ENCODE measurements around the gene TAP1. TPM values are rescaled to one million over a fixed set of nuclear protein-coding genes. Genes with fewer than 3 reads are reported as not detected.
"Not testable (repeated sequence)": the region's sequence is repeated elsewhere in the genome, so short reads cannot be mapped to it uniquely, and the experiment has no call there.

Gene TAP1
- total RNA-seq, 8 experiments from 2014 or later, result 0.18 to 115 (median 12.6) TPM

DNA sequence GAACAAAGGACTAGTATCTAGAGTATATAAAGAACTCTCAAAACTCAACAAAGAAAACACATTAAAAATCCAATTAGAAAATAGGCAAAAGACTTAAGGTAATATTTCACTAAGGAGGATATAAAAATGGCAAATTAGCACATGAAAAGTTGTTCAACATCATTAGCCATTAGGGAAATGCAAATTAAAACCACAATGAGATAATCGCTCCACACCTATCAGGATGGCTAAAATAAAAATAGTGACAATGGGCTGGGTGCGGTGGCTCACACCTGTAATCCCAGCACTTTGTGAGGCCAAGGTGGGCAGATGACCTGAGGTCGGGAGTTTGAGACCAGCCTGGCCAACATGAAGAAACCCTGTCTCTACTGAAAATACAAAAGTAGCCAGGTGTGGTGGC, 27.5 kb upstream of the TAP1 start:
- H3K4me1 ChIP-seq (replicated peaks in 1 of 2); ATAC-seq (replicated peaks in 6 of 8); H3K27ac ChIP-seq; H3K4me3 ChIP-seq: not testable (repeated sequence)
- 48 to 100% (median 81%) methylated on average over 1 to 3 of the region's 3 CpGs; no CpG with 5 or more reads in 2 of the 10 experiments for WGBS, 10 experiments
- in situ Hi-C loops (cut with MboI; ENCODE audit: low pct_unique_long_range_greater_than_20kb in 2 of 9, low sequenced_read_pairs in 9 of 9, unreplicated experiment in 9 of 9), result loop anchor here in 6 of 9 experiments (10.0 to 25.0 kb wide), 3 partner anchors 64 to 106 kb away; partner anchors contain the start of genes HLA-DMA (in 1 of the 6) and HLA-DMB (in 1 of the 6)

DNA sequence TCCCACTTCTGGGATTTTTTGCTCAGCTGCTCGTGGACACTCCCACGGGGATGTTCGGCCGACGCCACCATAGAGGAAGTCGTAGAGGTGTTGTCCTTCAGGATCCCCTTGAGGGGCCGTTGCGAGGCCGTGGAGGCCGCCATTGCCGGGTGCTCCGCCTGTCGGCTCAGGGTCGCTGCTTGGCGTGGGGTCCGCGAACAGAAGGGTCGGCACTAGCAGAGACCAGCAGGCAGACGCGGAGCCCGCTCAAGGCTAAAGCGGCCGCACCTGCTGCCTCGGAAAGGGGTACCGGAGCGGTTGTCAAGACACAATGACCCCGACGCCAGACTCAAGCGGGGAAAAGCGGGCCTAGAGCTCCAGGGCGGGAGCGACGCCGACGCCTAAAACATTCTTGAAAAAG, 26.2 kb upstream of the TAP1 start:
- H3K4me3 ChIP-seq, result no peak overlapping the region
- 20 to 93% (median 90%) methylated on average over 1 to 21 of the region's 35 CpGs; no CpG with 5 or more reads in 3 of the 10 experiments for WGBS, 10 experiments
- no peaks in the 10 kb centered on the region for H3K4me1 ChIP-seq (replicated peaks in 1 of 2)
- in situ Hi-C loops (cut with MboI; ENCODE audit: low pct_unique_long_range_greater_than_20kb in 2 of 9, low sequenced_read_pairs in 9 of 9, unreplicated experiment in 9 of 9), result loop anchor here in 6 of 9 experiments (10.0 to 25.0 kb wide), 3 partner anchors 65 to 108 kb away; partner anchors contain the start of genes HLA-DMA (in 1 of the 6) and HLA-DMB (in 1 of the 6)
- no peak overlapping the region for H3K27ac ChIP-seq
- no peak for ATAC-seq (replicated peaks in 6 of 8)

DNA sequence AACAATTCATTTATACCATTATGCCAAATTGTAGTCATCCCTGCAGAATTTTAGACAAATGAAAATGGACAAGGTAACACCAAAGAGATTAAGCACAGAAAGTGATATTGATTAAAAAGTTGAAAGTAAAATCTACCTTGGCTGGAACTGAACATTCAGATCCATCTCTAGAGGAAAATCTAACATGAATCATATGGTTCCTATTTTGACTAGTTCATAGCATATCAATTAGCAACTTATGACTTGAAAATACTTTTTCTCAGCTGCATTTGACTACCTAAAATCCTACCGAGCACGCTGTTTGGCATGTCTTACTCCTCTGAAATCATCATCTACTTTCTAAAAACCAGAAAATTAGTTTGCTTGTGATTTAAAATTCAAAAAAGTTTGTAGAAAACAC, 23.1 kb upstream of the TAP1 start:
- in situ Hi-C loops (cut with MboI; ENCODE audit: low pct_unique_long_range_greater_than_20kb in 2 of 9, low sequenced_read_pairs in 9 of 9, unreplicated experiment in 9 of 9), result loop anchor here in 4 of 9 experiments (25.0 kb wide), 1 partner anchor 111 kb away; no protein-coding TSS in a partner anchor
- no peaks in the 10 kb centered on the region for H3K4me1 ChIP-seq (replicated peaks in 1 of 2)
- ATAC-seq (replicated peaks in 6 of 8), result no peak
- no peak overlapping the region for H3K4me3 ChIP-seq
- no peak overlapping the region for H3K27ac ChIP-seq
- WGBS, 10 experiments, result 43 to 100% (median 86%) methylated on average over 1 to 2 of the region's 2 CpGs; no CpG with 5 or more reads in 2 of the 10 experiments

DNA sequence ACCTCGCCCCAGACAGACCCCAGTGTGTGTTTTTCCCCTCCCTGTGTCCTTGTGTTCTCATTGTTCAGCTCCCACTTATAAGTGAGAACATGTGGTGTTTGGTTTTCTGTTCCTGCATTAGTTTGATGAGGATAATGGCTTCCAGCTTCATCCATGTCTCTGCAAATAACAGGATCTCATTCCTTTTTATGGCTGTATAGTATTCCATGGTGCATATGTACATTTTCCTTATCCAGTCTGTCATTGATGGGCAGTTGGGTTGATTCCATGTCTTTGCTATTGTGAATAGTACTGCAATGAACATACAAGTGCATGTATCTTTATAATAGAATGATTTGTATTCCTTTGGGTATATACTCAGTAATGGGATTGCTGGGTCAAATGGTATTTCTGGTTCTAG, 20.4 kb upstream of the TAP1 start:
- WGBS, 10 experiments, result 0 to 60% (median 15%) methylated on average over 1 of the region's 1 CpG; no CpG with 5 or more reads in 6 of the 10 experiments
- H3K4me3 ChIP-seq; ATAC-seq (replicated peaks in 6 of 8); H3K27ac ChIP-seq; H3K4me1 ChIP-seq (replicated peaks in 1 of 2); in situ Hi-C loops (cut with MboI; ENCODE audit: low pct_unique_long_range_greater_than_20kb in 2 of 9, low sequenced_read_pairs in 9 of 9, unreplicated experiment in 9 of 9): not testable (repeated sequence)

DNA sequence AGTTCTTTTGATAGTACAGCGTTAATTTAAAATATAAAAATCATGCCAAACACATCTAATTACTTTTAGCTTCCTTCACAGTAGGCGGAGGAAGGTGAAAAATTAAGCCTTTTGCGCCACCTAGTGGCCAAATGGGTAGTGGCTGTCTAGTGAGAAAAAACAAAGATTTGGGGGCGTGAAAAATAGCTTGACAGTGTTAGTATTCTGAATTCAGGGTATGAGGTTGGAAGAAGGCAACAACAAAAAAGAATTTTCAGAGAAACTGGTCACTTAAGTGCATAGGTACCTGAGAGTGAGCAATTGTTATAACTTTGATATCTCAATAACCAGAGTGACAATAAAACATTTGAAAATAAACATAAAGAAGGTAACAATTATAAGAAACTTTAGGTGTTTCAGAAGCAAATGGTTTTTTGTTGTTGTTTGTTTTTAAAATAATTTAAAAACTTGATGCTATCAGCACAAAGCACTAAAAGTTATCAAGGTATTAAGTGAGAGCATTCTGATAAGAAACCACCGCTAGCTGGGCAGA, 14.8 kb upstream of the TAP1 start:
- peak; percentile 38 to 92 (median 58) for ATAC-seq (replicated peaks in 6 of 8)
- in situ Hi-C loops (cut with MboI; ENCODE audit: low pct_unique_long_range_greater_than_20kb in 2 of 9, low sequenced_read_pairs in 9 of 9, unreplicated experiment in 9 of 9), result no loop called here
- H3K4me3 ChIP-seq, result no peak overlapping the region
- no peaks in the 10 kb centered on the region for H3K4me1 ChIP-seq (replicated peaks in 1 of 2)
- no peak overlapping the region for H3K27ac ChIP-seq
- 0 to 33% (median 19%) methylated on average over 2 to 5 of the region's 5 CpGs for WGBS, 10 experiments

DNA sequence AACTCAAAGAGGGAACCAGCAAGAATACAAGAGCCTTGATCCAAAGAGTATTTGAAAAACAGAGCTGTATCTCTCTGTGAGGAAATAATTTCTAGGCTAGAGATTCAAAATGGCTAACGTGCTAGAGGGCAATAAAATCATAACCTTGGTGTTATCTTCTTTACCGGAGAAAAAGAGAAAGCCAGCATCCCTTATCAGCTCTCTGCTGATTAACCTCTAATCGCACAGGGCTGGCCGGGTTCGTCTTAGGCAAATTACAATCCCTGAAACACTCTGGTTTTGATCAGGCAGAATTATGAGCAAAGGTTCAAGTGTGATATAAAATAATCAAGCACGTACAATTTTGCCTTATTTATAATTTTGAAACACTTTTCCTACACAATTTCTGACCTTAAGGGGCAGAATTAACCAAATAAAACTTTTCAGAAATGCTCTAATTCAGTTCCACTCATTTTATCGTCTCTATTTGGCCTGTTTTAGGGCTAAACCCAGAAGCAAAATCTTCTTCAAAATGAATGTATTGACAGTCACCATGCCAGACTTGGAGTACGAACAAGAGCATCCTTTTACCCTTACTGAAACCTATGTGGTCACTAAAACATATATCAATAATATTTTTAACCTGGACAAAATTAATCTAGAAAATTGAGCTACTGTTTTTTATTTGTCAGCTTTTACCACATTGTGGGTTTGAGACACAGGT, 14.2 kb upstream of the TAP1 start:
- in situ Hi-C loops (cut with MboI; ENCODE audit: low pct_unique_long_range_greater_than_20kb in 2 of 9, low sequenced_read_pairs in 9 of 9, unreplicated experiment in 9 of 9), result no loop called here
- ATAC-seq (replicated peaks in 6 of 8), result peak in 2 of 8 experiments; percentile 29 to 32
- 33 to 65% (median 51%) methylated on average over 3 to 8 of the region's 8 CpGs for WGBS, 10 experiments

DNA sequence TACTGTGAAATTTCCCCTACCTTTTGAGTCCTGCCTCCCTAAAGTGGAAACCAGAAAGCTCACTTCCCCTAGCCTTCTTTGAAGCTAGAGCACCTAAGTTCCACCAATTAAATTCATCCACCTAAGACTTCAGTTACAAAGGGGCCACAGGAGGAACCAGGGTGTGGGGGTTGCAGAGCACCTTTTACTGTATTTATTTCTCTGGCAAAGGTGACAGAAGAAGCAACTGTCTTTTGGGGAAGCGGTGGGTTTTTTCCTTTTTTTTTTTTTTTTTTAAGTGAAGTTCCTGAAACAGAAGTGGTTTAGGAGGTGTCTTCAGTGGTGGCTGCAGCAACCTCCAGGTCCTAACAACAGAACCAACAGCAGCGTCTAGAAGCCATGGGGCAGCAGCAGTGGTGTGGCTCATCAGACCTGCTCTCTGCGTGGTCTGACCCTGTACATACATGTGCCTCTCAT, 13.5 kb upstream of the TAP1 start:
- no peak overlapping the region for H3K4me3 ChIP-seq
- H3K27ac ChIP-seq, result no peak overlapping the region
- WGBS, 10 experiments, result 40 to 69% (median 50%) methylated on average over 1 to 2 of the region's 3 CpGs; no CpG with 5 or more reads in 3 of the 10 experiments
- in situ Hi-C loops (cut with MboI; ENCODE audit: low pct_unique_long_range_greater_than_20kb in 2 of 9, low sequenced_read_pairs in 9 of 9, unreplicated experiment in 9 of 9), result no loop called here
- no peak for ATAC-seq (replicated peaks in 6 of 8)
- no peaks in the 10 kb centered on the region for H3K4me1 ChIP-seq (replicated peaks in 1 of 2)

More for the DNA sequence above, 14.2 kb upstream of the TAP1 start:
- no peak overlapping the region for H3K4me3 ChIP-seq
- H3K27ac ChIP-seq, result no peak overlapping the region
- H3K4me1 ChIP-seq (replicated peaks in 1 of 2), result no peaks in the 10 kb centered on the region

DNA sequence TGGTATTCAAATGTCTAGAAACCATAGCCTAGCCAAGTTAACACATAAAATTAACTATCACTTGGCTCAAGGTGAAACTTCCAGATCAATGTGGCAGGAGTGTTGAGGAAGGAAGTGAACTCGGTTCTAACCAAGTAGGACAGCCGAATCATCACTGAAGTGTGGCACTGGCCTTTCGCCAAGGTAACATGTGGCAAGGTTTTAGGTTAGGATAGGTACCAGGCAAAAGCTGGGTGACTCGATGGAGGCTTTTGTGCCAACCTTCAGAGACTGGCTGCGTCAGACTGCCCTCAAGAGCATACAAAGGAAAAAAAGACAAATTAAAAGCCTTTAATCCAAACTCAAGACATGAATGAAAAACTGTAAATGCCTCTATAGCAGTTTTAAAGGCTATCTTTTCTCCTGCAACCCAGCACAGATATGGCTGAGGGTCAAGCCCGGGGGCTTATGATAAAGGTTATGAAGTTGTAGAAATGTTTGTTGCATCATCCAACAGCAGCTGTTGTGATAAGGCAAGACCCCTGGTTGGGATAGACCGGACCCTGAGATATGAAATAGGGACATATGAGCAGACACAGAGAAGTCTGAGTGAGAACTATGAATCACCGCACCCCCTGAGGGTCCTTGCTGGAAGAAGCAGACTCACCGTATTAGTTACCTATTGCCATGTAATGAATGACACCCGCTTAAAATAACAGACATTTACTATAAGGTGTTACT, 12.4 kb upstream of the TAP1 start:
- no peaks in the 10 kb centered on the region for H3K4me1 ChIP-seq (replicated peaks in 1 of 2)
- ATAC-seq (replicated peaks in 6 of 8), result no peak
- WGBS, 10 experiments, result 23 to 84% (median 66%) methylated on average over 4 to 10 of the region's 10 CpGs; no CpG with 5 or more reads in 1 of the 10 experiments
- no peak overlapping the region for H3K27ac ChIP-seq
- in situ Hi-C loops (cut with MboI; ENCODE audit: low pct_unique_long_range_greater_than_20kb in 2 of 9, low sequenced_read_pairs in 9 of 9, unreplicated experiment in 9 of 9), result no loop called here
- H3K4me3 ChIP-seq, result no peak overlapping the region

DNA sequence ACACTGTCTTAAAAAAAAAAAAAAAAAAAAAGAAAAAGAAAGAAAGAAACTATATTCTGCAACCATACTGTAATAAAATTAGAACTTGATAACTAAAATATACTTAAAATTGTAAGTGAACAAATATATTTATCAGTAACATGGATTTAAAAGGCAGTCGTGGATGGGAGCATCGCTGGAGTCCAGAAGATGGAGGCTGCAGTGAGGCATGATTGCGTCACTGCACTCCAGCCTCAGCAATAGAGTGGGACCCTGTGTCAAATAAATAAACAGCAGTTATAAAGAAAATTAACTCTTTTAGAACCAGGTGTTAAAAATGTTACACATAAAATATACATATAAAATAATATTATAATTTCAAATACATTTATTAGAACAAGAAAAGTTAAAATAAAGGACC, 9.2 kb upstream of the TAP1 start:
- in situ Hi-C loops (cut with MboI; ENCODE audit: low pct_unique_long_range_greater_than_20kb in 2 of 9, low sequenced_read_pairs in 9 of 9, unreplicated experiment in 9 of 9), result no loop called here
- 53 to 100% (median 81%) methylated on average over 1 to 3 of the region's 3 CpGs; no CpG with 5 or more reads in 1 of the 10 experiments for WGBS, 10 experiments

DNA sequence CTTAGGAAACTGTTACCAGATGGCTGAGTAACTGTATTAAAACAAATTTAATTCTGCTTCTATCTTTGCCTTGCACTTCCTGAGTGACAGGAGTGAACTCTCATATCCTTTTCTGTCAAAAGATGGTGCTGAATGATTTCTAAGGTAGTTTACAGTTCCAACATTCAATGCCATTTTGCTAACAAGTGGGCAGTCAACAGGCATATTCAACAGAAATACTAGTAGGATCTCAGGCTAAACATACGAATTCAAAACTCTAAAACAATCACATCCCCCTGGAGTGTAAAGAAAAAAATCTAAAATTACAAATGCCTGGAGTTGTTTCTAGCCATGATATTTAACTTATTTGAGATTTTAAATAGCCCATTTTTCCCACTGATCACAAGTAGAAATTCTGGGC, 7.2 kb upstream of the TAP1 start:
- 36 to 100% (median 73%) methylated on average over 1 of the region's 1 CpG for WGBS, 10 experiments
- ATAC-seq (replicated peaks in 6 of 8), result no peak
- no peak overlapping the region for H3K4me3 ChIP-seq
- H3K27ac ChIP-seq, result no peak overlapping the region
- in situ Hi-C loops (cut with MboI; ENCODE audit: low pct_unique_long_range_greater_than_20kb in 2 of 9, low sequenced_read_pairs in 9 of 9, unreplicated experiment in 9 of 9), result no loop called here
- no peaks in the 10 kb centered on the region for H3K4me1 ChIP-seq (replicated peaks in 1 of 2)

More for the DNA sequence above, 9.2 kb upstream of the TAP1 start:
- ATAC-seq (replicated peaks in 6 of 8), result no peak
- Histone ChIP-seq H3K4me1 (replicated peaks in 1 of 2) (no peaks in the 10 kb centered on the region), H3K4me3 (no peak overlapping the region), H3K27ac (no peak overlapping the region)

DNA sequence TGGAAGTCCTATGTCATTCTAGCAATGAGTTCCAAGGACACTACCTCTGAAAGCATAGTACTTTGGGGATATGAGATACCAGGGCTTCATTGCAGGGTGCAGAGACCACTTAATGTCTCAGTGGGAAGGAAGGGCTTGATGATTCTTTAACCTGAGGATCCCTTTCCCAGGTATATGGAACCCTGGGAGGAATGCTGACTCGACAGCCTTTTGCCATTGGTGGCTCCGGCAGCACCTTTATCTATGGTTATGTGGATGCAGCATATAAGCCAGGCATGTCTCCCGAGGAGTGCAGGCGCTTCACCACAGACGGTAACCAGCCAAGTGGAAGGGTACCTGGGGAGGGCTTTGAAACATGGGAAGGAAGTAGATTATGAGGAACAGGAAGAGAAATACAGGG, 4.7 kb upstream of the TAP1 start:
- no peak for ATAC-seq (replicated peaks in 6 of 8)
- Histone ChIP-seq H3K4me1 (replicated peaks in 1 of 2) (no peaks in the 10 kb centered on the region), H3K27ac (no peak overlapping the region), H3K4me3 (no peak overlapping the region)
- 46 to 79% (median 70%) methylated on average over 2 to 5 of the region's 5 CpGs; no CpG with 5 or more reads in 4 of the 10 experiments for WGBS, 10 experiments
- in situ Hi-C loops (cut with MboI; ENCODE audit: low pct_unique_long_range_greater_than_20kb in 2 of 9, low sequenced_read_pairs in 9 of 9, unreplicated experiment in 9 of 9), result no loop called here

DNA sequence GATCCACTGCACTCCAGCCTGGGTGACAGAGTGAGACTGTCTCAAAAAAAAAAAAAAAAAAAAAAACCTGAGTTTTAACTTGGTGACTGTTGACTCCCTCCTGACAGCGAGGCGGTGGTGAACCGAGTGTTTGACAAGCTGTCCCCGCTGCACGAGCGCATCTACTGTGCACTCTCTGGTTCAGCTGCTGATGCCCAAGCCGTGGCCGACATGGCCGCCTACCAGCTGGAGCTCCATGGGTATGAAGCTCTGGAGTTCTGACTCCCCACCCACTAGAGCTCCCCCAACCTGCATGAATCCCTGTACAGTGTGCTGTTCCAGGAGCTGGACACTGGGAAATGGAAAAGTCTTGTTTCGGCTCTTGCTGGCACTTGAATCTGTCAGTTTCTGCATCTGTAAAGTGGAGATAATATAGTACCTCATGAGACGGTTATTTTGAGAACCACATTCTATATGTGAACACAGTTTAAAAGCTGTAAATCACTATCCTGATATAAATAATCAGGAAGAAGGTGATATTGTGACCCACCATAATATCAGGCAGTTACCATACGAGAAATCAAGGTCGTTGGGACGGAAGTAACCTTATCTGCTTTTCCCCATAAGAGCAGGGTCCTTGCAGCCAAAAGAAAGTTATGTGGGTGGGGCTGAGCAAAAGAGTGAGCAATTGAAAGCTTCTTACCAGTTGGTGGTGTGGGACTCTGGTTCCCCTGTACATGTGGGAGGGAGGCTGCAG, 3.8 kb upstream of the TAP1 start:
- H3K4me1 ChIP-seq (replicated peaks in 1 of 2), result peaks cover 2 to 5% of the 10 kb centered on the region in 2 donors
- H3K4me3 ChIP-seq, result no peak overlapping the region
- no peak for ATAC-seq (replicated peaks in 6 of 8)
- in situ Hi-C loops (cut with MboI; ENCODE audit: low pct_unique_long_range_greater_than_20kb in 2 of 9, low sequenced_read_pairs in 9 of 9, unreplicated experiment in 9 of 9), result no loop called here
- no peak overlapping the region for H3K27ac ChIP-seq
- 59 to 100% (median 84%) methylated on average over 2 to 12 of the region's 14 CpGs for WGBS, 10 experiments
